ENCODE data around the gene ABCB4.
A peak's percentile ranks its signal among the peaks of the same experiment; 100 is the strongest.

ABCB4 gene

DNA sequence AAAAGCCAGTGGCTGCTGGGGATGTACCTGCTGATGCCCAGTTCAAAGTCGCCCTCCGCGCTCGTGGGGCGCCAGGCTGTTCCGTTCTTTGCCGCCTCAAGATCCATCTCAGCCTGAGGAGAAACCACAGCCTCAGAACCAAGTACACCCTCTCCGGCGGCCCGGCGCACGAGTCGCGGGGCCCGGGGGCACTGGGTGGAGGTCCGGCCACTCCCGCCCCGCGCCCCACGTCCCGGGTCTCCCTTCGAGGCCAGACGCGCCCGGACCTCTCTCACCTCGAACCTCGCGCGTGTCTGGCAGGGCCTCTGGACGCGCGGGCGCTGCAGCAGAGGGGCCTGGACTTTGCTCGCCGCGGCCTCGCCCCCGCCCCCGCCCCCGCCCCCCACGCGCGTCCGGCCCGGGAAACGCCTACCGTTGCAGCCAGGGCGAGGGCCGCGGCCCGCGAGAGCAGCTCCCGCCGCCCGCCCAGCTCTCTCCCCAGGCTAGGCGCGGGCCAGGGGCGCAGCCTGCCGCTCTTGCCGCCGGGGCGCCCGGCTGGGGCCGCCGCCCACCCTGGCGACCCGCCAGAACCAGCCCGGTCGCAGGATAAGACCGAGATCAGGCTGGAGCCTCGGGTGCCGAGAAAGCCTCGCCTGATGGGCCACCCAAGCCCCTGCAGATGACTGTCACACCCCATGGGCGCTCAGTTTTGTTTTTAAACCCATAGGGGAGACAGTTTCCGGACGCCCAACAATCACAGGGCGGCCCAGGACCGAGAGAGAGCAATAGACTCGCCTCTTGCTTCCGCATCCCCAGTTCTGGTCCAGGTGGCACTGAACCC, at the start of gene ABCB4:
ABCB4 (minus strand) TSS at position 322 of the 820 bp plus-strand sequence; CDS start at position 107, 215 bp downstream.
- DNase-seq = no peak

DNA sequence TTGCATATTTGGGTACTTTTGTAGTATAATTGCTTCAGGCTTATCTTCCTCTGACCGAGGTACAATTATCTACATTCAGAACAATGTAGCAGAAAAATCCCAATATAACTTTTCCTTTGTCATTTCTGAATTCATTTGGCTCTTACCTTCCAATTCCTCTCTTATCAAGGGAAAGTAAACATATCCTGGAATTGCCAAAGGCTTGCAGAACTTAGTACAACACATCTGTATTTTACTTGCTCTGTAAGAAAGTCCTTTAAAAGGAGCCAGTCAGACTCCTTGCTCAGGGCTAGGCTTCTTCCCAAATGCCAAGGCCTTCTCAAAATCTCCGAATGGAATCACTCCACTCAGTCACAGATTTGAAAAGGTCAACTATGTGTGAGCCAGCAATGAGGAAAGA, 43.3 kb upstream of the ABCB4 start:
- DNase-seq = no peak

DNA sequence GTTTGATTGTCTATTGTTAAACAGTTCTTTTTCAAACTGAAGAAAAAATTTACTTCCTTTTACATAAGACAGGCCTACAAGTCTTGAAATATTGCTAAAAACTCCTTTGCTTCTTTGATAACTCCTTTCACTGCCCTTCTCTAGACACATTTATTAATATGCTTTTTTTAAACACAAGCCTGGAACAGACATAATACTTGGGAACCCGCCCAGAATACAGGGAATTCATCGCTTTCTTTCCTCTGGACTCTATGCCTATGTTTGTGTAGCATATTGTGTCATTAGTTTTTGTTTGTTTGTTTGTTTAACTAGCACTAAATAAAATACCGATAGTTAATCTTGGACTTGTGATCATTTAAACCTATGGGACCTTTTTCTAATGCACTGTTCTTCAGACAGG, 42.4 kb upstream of the ABCB4 start:
- DNase-seq = no peak

DNA sequence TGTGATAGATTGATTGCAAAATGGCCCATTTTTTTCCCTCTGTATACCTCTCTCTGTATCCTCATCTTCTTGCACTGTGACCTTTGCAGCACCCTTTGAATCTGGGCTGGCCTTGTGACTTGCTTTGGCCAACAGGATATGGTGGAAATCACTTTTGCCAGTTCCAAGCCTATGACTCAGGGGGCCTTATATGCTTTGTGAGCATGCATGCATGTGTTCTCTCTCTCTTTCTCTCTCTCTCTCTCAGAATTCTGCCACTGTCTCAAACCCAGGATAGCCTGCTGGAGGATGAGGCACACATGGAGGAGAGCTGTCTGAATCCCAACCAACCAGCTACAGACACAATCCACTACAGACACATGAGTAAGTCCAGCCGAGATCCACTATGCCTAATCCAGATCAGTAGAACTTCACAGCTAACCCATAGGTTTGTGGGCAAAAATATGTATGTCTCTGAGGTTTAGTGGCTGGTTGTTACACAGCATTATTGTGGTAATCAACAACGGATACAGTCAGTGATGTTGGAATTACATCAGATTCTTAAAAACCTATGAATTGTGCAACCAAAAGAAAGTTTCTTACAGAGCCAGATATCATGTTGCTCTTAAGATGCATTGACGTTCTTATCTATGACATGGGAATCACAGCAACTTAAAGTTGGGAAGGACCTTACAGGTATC, 41.8 kb upstream of the ABCB4 start:
- DNase-seq = no peak

- no peak for DNase-seq
These were observed 38.4 kb upstream of the ABCB4 start for GRCh38 chr7:87513735-87514335.

- no peak for DNase-seq
These were observed 37.4 kb upstream of the ABCB4 start for GRCh38 chr7:87512906-87513305.

DNA sequence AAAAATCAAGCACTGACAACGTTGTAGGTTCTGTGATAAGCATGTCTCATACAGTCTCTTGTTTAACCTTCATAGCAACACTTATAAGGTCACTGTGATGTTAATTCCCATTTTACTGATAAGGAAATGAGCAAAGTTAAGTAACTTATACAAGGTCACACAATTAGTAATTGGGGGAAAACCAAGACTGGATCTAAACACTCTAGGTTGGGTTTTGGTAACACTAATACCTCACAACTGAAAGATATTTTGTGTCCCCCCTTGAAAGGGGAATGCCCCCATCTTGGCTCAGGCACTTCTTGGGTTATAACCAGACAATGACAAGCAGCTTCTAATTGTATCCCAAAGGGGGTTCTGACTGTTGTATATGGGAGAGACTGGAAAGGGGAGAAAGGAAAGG, 36.0 kb upstream of the ABCB4 start:
- DNase-seq = no peak

GRCh38 chr7:87510411-87510875, 35.0 kb upstream of the ABCB4 start:
- DNase-seq = no peak

GRCh38 chr7:87507446-87507845, 32.0 kb upstream of the ABCB4 start:
- DNase-seq = no peak

DNA sequence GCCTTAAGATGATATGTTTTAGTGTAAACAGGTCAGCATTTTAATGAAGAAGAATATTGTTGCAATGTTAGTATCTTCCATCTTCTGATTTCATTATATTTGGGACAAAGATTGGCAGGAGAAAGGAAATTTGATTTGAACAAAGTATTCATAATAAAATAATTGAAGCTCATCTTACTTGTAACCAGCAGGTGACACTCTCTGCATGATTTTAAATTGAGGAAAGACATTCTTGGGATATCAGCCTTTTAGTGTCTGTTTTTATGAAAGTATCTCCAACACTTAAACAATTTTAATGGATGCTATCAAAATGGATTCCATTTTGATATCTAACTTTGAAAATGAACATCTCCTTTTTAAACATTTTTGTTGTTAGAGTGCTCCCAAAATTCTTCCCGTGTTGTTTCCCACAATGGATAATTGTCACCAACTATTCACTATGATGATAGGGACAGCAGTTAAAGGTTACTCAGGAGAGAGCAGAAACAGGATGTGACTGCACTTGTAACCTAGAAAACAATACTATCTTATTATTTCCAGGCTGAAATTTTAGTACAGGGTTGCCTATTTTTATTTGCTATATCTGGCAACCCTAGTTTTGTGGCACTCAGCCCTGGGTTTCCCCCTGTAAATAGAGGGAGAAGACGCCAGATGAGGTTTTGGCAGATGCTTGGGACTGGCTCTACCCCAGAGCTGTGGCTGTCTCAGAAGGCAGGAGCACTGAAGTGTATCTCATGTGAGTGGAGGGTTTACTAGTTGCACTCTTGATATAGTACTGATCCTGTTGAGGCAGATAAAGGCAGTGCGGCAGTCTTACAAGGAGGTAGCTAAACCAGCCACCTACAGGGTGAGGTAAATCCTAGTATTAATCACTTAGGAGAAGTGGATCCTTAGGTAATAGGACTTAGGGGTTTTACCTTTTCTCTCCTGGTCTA, 31.0 kb upstream of the ABCB4 start:
- no peak for DNase-seq

- no peak for DNase-seq
These were observed 30.2 kb upstream of the ABCB4 start for GRCh38 chr7:87505557-87506245.

DNA sequence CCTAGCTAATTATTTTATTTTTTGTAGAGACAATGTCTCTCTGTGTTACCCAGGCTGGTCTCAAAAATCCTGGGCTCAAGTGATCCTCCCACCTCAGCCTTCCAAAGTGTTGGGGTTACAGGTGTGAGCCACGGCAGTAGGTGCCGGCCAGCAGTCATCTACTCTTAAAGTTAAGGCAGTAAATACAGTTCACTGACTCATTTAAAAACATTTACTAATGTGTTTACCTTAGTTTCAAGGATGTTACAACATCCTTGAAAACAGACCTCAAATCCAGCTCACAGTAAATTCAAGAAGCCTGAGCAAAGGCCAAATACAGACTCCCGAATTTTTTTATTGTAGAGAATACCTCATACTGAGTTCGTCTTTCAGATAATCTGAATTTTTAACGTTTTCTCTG, 29.6 kb upstream of the ABCB4 start:
- DNase-seq = no peak

- no peak for DNase-seq
These were observed 24.0 kb upstream of the ABCB4 start for GRCh38 chr7:87499494-87499893.

GRCh38 chr7:87498893-87499292, 23.4 kb upstream of the ABCB4 start:
- DNase-seq = peak in 1 of 2 donors; percentile 15

DNA sequence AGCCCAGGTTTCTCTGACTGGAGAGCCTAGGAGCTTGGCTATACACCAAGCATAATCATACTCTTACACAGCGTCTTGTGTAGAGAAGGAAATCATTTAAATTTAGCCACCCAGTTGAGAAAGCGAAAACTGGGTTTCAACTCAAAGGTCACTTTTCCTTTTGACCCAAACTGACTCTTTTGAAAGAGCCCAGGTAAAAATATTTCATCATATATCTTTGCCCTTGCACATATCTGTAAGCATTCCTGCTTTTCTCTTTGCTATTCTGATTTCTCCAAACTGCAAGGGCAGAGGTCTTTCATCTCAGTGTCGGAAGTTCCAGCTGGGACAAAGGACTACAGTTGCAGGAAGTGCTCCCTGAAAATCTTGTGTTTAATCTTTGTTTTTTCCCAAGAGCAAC, 22.0 kb upstream of the ABCB4 start:
- no peak for DNase-seq

DNA sequence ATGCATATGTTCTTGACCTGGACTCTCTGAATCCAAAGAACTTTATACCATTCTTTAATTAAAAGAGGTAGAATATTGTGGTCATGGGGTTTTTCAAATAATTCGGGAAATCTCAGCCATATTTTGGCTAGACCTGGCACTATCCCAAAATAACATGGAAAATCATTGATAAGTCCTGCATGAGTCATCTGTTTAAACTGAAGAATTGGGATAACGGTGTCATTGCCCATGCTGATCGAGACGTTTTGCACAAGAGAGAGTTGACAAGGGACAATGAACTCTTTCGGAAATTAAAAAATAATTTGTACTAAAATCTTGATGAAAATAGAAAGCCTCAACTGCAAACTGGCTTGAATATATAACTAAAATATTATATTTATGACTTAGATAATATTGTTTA, 19.9 kb upstream of the ABCB4 start:
- DNase-seq = no peak

DNA sequence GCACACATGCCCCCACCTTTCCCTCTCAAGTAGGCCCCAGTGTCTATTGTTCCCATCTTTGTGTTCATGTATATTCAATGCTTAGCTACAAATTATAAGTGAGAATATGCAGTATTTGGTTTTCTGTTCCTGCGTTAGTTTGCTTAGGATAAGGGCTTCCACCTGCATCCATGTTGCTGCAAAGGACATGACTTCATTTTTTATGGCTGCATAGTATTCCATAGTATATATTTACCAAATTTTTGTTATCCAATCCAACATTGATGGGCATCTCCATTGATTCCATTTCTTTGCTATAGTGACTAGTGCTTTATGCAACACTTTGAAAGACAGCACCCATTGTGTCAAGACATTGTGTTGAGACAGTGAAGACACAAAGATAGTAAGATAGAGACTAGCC, 19.0 kb upstream of the ABCB4 start:
- DNase-seq = no peak

- no peak for DNase-seq
These were observed 7.7 kb upstream of the ABCB4 start for GRCh38 chr7:87483131-87483530.

GRCh38 chr7:87482115-87482514, 6.6 kb upstream of the ABCB4 start:
- DNase-seq = no peak

DNA sequence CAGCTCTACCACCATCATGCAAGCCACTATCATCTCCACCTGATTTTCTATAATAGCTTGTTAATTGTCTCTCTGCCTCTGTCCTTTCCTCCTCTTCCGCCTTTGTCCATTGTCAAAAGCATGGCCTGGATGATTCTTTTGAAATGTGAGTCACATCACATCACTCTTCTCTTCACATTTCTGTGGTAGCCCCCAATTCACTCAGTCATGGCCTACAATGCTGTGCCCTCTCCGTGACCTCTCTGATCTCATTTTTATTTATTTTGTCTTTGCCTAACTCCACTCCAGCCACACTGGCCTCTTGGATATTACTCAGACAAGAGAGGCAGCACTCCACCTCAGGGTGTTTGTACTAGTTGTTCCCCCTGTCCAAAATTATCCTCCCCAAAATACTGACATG, 4.9 kb upstream of the ABCB4 start:
- no peak for DNase-seq

DNA sequence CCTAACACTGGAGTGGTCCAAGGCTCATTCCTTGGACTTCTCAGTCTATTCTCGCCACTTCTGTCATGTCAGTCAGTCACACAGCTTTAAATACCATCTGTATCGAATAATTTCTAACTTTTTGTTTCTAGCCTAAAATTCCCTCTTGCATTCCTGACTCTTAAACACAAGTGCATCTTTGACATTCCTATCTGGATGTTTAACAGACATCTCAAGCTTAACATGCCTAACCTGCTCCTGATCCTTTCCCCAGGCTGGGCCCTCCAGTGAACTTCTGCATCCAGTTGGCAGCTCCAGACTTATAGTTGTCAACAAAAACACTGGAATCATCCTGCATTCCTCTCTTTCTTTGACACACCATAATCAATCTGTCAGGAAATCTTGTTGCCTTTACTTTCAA, 4.5 kb upstream of the ABCB4 start:
- DNase-seq = no peak

DNA sequence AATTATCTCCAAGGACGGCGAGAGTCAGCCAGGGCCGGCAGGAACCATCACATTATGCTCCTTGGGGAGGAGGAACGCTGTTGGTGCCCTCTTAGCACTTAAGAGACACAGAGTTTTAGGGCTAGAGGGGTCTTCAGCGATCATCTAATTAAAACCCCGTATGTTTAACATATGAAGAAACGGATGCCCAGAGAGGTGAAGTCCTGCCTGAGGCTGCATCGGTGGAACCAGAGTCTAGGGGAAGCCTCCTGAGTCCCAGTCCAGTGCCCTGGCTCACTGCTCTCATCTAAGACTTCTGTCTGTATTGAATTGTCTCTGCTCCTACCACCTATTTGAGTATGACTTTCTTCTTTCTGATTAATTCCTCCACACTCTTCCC, 688 bp upstream of the ABCB4 start:
- no peak for DNase-seq

Measured in CD4-positive, alpha-beta T cell treated with Interleukin-4 for 1 hour (primary cell).